PC-9 (cell line): ENCODE measurements around the gene RNU5D-1.

Source experiments
- CTCF ChIP-seq: fragments of 200-600 bp; sonication (generic); conservative IDR thresholded peaks from 2 replicates; pipeline ENCODE4 v1.6.1; 2017; ENCODE audit warnings: mixed run types, antibody characterized with exemption, mild to moderate bottlenecking, moderate library complexity
- EZH2 ChIP-seq: fragments of 200-600 bp; sonication (generic); IDR thresholded peaks from 2 replicates; pipeline ENCODE4 v1.8.0; 2017; ENCODE audit warnings: antibody characterized with exemption, low read depth

DNA sequence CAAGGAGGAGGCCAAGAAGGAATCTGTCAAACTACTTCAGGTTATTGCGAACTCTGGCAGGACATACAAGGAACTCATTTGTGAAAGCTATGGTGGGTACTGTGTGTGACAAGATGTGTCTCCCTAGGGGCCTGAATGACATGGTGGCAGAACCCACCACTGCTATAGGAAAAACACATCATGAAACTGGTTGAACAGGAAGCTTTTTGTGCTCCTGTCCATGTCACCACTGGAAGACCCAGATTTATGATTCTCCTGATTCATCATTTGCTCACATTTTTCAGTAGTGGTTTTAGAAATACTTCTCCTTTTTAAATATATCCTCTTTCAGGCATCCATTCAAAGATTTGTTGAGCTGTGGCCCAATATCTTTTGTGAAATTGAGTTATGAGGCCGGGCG, 32.8 kb downstream of the RNU5D-1 start:
- TF ChIP-seq CTCF (no peak), EZH2 (no peak)
